Measurements from ENCODE around the gene MYO1D.

GRCh38 chr17:32914181-32914580, 37.3 kb upstream of the MYO1D start:
- TF ChIP-seq POLR2A (IDR thresholded peaks at IDR 0.05) (no peak), CTCF (IDR thresholded peaks at IDR 0.05) (no peak)
